Immature natural killer cell (primary cell): Measurements from ENCODE around the gene MED31. TPM values are rescaled to one million over a fixed set of nuclear protein-coding genes. Genes with fewer than 3 reads are reported as not detected.
"Not testable (repeated sequence)": the region's sequence is repeated elsewhere in the genome, so short reads cannot be mapped to it uniquely, and the experiment has no call there.

ENCODE experiments used
- DNase-seq, 3 donors: peaks; one replicate each; pipeline ENCODE4 v3.0.0; 2022; ENCODE audit warnings: mixed read lengths in 1 of 3
- H3K27ac Mint-ChIP-seq, 6 donors: one replicate each; pipeline ENCODE4 v1.8.0; 2020; ENCODE audit warnings: mixed read lengths in 6 of 6, mild to moderate bottlenecking in 5 of 6, inconsistent platforms in 4 of 6, moderate library complexity in 3 of 6
- H3K27me3 Mint-ChIP-seq, 3 donors: one replicate each; pipeline ENCODE4 v1.8.0; 2020 to 2021; ENCODE audit warnings: low read depth in 3 of 3, mild to moderate bottlenecking in 3 of 3, mixed read lengths in 3 of 3, moderate library complexity in 3 of 3, inconsistent platforms in 1 of 3
- H3K36me3 Mint-ChIP-seq, 3 donors: one replicate each; pipeline ENCODE4 v1.8.0; 2020; ENCODE audit warnings: mixed read lengths in 3 of 3, inconsistent platforms in 2 of 3, mild to moderate bottlenecking in 2 of 3
- H3K4me1 Mint-ChIP-seq, 2 donors: one replicate each; pipeline ENCODE4 v1.8.0; 2020; ENCODE audit warnings: inconsistent platforms in 2 of 2, mild to moderate bottlenecking in 2 of 2, mixed read lengths in 2 of 2, moderate library complexity in 1 of 2
- H3K4me3 Mint-ChIP-seq, 5 donors: one replicate each; pipeline ENCODE4 v1.8.0; 2020; ENCODE audit warnings: mild to moderate bottlenecking in 5 of 5, mixed read lengths in 5 of 5, inconsistent platforms in 3 of 5, moderate library complexity in 3 of 5
- H3K9me3 Mint-ChIP-seq, 6 donors: one replicate each; pipeline ENCODE4 v1.8.0; 2020; ENCODE audit warnings: mild to moderate bottlenecking in 6 of 6, mixed read lengths in 6 of 6, inconsistent platforms in 4 of 6, moderate library complexity in 3 of 6
- polyA plus RNA-seq, 3 donors: library from polyadenylated mRNA; unstranded; fragments of 300-500 nt; fragmentation: Illumina TruSeq; gene quantifications; one replicate each; pipeline ENCODE4 v1.2.3, GENCODE V29; 2021

The MED31 gene
- 10 to 100 TPM; 34.0 to 50.8 (median 34.4) TPM for polyA plus RNA-seq

DNA sequence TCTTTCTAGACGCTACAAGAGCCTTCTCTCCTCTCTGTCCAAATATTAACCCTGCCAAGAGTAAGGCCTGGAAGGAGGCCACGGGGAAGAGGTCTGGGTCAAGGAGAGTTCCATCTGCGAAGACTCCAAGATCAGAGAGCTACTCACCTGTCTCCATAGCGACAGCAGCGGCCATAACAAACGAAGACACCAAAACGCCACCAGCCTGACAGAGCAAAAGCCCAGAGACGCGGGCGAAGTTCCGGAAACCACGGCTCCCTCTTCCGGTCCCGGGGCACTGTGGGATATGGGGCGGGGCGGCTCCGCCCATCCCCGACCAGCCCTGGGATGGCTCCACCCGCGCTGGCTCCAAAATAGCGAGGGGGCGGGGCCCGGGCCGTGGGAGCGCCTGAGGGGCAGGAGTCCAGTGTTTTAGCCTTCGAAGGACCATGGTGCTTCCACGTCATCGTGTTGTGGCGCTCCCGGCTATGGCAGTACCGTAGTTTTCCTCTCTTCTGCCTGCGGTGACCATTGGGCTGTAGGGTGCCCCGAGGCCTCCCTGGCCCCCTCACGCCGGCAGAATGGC, at the start of gene MED31, which contains the start of gene C17orf100:
Gene MED31 (minus strand): TSS at position 252 of the 565 bp plus-strand sequence. CDS start 77 bp downstream, at position 175.
Gene C17orf100 (plus strand): TSS at position 409 of the 565 bp plus-strand sequence. CDS start 152 bp downstream, at position 561.
- Mint-ChIP-seq H3K36me3 (peaks cover 7 to 12% (median 9%) of the 10 kb centered on the region in 3 donors), H3K4me3 (peak within 1 kb of the TSS; percentile 94 to 100 (median 98)), H3K27me3 (peaks cover 14 to 31% (median 19%) of the 10 kb centered on the region in 3 donors), H3K4me1 (peaks cover 45 to 71% of the 10 kb centered on the region in 2 donors), H3K27ac (peak within 1 kb of the TSS; percentile 97 to 100 (median 100)), H3K9me3 (peaks cover 0 to 1% (median 0%) of the 10 kb centered on the region in 6 donors)
- DNase-seq: peak; percentile 92

DNA sequence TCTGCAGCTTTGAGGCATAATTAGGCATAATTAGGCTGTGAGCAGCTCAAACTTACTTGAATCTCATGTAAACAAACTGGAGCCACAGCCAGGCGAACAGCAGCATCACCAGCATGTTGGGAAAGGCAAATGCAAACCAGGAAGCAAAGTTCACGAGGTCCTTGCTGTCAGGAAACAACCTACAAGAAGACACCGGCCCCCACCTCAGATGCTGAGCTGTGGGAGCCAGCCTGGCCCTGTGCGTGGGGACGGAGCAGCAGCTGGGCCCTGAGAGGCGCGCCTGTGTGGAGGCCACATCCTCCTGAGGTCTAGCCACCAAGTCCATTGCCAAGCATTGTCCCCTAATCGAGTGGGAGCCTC, 49.5 kb upstream of the MED31 start:
- H3K9me3 Mint-ChIP-seq: no peaks in the 10 kb centered on the region
- DNase-seq: no peak
- H3K27me3 Mint-ChIP-seq: peaks cover 2 to 12% (median 4%) of the 10 kb centered on the region in 3 donors
- H3K27ac Mint-ChIP-seq: no peak overlapping the region
- H3K4me3 Mint-ChIP-seq: no peak overlapping the region
- H3K36me3 Mint-ChIP-seq: no peaks in the 10 kb centered on the region
- no peaks in the 10 kb centered on the region for H3K4me1 Mint-ChIP-seq

DNA sequence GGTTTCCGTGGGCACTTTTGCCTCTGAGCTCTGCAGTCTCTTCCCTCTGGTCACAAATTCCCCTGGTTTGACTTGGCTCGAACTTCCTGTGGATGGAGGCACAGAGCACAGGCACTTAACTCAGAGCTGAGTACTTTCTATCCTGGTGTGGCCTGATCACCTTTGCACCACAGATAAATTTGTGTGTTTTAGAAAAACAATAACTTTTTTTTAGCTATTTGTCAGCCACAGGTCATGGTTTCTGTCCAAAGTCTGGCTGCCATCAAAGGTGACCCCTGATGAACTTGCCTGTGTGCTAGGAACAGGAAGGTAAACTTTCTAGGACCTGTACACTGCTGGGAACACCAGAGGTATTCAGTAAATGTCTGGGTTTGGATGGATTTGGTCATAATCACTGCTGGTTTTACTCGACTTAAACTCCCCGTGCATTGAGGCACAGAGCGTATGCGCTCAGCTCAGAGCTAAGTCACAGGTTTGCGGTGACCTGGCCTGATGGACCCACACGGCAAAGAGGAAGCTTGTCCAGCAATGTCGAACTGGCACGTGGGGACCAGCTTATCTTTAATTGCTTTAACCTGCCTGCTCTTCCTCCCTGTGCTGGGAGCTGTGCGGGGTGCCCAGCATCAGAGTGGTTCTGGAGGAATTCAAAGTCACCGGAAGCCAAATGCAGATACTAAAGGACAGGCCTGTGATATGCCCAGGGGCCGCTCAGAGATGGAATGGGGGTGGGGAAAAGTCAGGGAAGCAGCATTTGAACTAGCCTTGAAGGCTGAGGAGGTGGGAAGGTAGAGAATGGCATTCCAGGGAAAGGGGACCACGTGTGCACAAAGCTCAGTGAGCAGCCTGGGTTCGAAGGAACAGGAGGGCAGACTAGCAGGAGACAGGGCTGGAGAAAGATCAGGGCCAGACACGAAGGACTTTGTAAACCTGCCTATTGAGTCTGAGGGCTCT, 48.9 kb upstream of the MED31 start:
- H3K4me1 Mint-ChIP-seq: no peaks in the 10 kb centered on the region
- H3K27me3 Mint-ChIP-seq: peaks cover 1 to 12% (median 4%) of the 10 kb centered on the region in 3 donors
- H3K9me3 Mint-ChIP-seq: no peaks in the 10 kb centered on the region
- no peaks in the 10 kb centered on the region for H3K36me3 Mint-ChIP-seq
- no peak overlapping the region for H3K4me3 Mint-ChIP-seq
- DNase-seq: no peak
- H3K27ac Mint-ChIP-seq: no peak overlapping the region

DNA sequence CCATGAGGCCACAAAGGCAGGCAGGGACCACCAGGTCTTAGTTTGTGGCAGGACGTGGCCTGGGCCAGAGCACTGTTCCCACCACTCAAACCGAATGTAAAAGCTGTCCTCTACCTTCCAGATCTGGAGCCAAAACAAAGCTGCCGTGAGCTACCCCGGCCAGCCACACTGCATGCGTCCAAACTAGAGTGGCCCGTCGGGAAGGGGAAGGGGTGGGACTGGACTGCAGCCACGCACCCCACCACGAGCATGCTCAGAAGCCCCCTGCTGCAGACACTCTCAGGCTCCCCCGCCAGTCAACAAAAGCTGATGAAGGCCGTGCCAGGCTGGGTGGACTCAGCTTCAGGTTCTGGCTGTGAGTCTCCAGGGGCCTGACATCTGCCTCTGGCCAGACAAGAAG, 46.6 kb upstream of the MED31 start:
- DNase-seq: no peak
- Mint-ChIP-seq H3K4me3 (no peak overlapping the region), H3K27ac (no peak overlapping the region), H3K27me3 (peaks cover 0 to 9% (median 1%) of the 10 kb centered on the region in 3 donors), H3K9me3 (peaks cover 0 to 3% (median 0%) of the 10 kb centered on the region in 6 donors), H3K4me1 (no peaks in the 10 kb centered on the region), H3K36me3 (no peaks in the 10 kb centered on the region)

DNA sequence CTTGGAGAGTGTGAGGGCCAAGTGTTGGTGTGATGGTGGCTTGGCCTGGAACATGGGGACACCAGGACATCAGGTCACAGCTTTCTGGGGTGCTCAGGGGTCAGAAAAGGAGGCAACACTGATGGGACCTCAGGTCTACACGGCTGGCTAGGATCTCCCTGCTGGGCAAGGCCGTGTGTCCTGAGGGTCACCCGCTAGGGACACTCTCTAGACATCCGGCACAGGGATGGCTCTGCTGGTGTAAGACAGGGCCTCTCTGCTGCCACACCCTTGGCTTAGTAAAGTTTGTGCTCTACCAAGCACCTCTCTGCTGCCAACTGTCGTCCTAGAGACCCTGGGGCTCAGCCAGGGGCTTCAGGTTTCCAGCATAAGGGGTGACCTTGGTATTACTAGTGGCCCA, 45.5 kb upstream of the MED31 start:
- Mint-ChIP-seq H3K4me1 (no peaks in the 10 kb centered on the region), H3K9me3 (peaks cover 0 to 3% (median 0%) of the 10 kb centered on the region in 6 donors), H3K27me3 (peaks cover 0 to 13% (median 1%) of the 10 kb centered on the region in 3 donors), H3K27ac (no peak overlapping the region), H3K36me3 (no peaks in the 10 kb centered on the region), H3K4me3 (no peak overlapping the region)
- DNase-seq: no peak

DNA sequence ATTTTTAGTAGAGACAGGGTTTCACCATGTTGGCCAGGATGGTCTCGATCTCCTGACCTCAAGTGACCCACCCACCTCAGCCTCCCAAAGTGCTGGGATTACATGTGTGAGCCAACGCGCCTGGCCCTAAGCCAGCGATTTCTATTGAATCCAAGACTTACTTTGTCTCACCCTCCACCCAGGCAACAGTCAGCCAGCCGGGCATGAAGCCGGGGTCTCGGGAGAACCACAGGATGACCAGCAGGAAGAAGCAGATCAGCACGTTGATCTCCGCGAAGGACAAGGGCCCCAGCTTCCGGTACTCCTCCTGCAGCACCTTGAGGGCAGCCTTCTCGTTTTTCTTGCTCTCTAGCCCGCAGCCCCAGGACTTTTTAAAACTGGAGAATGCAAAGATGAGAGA, 44.2 kb upstream of the MED31 start:
- no peaks in the 10 kb centered on the region for H3K36me3 Mint-ChIP-seq
- peaks cover 0 to 3% (median 0%) of the 10 kb centered on the region in 6 donors for H3K9me3 Mint-ChIP-seq
- no peak for DNase-seq
- no peak overlapping the region for H3K4me3 Mint-ChIP-seq
- no peak overlapping the region for H3K27ac Mint-ChIP-seq
- peaks cover 1 to 20% (median 5%) of the 10 kb centered on the region in 3 donors for H3K27me3 Mint-ChIP-seq
- no peaks in the 10 kb centered on the region for H3K4me1 Mint-ChIP-seq

DNA sequence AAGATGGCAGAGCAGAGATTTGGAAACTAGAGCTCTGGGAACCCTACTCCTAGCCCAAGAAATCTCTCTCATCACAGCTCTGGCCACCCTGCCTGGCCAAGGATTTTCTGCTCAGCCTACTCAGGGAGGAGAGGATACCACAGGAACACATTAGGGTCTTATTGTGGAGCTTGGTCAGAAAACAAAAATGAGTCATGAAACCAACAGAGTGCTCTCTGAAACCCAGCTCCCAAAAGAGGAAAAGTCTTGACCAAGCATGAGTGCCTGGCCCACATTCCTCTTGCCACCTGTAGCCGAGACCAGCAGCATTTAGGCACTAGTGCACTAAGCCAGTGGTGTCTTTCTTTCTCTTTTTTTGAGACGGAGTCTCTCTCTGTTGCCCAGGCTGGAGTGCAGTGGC, 43.6 kb upstream of the MED31 start:
- peaks cover 1 to 20% (median 5%) of the 10 kb centered on the region in 3 donors for H3K27me3 Mint-ChIP-seq
- H3K27ac Mint-ChIP-seq: no peak overlapping the region

DNA sequence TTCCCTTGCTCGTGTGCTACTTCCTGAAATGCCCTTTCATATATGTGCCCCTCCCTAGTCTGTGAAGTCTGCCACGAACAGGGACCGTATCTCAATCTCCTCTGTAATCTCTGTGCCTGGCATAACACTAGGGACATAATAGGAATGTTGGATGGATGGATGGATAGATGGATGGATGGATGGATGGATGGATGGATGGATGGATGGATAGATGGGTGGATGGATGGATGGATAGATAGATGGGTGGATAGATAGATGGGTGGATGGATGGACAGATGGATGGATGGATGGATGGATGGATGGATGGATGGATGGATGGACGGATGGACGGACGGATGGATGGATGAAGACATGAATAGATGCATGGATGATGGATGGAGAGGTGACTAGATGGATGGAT, 40.6 kb upstream of the MED31 start:
- peaks cover 0 to 20% (median 5%) of the 10 kb centered on the region in 3 donors for H3K27me3 Mint-ChIP-seq
- DNase-seq, H3K27ac Mint-ChIP-seq, H3K4me3 Mint-ChIP-seq, H3K9me3 Mint-ChIP-seq, H3K36me3 Mint-ChIP-seq, H3K4me1 Mint-ChIP-seq: not testable (repeated sequence)

More for the DNA sequence above, 43.6 kb upstream of the MED31 start:
- Mint-ChIP-seq H3K4me3 (no peak overlapping the region), H3K9me3 (peaks cover 0 to 3% (median 0%) of the 10 kb centered on the region in 6 donors), H3K4me1 (no peaks in the 10 kb centered on the region), H3K36me3 (no peaks in the 10 kb centered on the region)
- no peak for DNase-seq

DNA sequence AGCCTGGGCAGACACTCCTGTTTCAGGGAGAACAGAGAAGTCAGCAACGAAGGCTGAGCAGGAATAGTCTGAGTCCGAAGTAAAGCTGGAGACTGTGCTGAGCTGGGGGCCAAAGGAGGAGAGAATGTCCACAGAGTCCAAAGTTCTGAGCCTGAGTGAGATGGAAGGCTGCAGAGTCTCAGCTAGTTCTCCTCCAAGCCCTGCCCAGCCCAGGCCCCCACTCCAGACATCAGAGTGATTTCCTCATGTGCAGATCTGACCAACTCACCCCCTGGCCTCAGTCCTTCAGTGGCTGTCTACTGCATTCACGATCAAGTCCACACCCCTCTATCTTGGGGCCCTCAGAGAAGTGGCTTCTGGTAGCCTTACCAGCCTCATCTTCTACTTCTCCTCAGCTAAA, 40.1 kb upstream of the MED31 start:
- Mint-ChIP-seq H3K27me3 (peaks cover 0 to 24% (median 5%) of the 10 kb centered on the region in 3 donors), H3K4me1 (no peaks in the 10 kb centered on the region), H3K4me3 (no peak overlapping the region), H3K36me3 (no peaks in the 10 kb centered on the region), H3K9me3 (peaks cover 0 to 3% (median 0%) of the 10 kb centered on the region in 6 donors), H3K27ac (no peak overlapping the region)
- DNase-seq: no peak

DNA sequence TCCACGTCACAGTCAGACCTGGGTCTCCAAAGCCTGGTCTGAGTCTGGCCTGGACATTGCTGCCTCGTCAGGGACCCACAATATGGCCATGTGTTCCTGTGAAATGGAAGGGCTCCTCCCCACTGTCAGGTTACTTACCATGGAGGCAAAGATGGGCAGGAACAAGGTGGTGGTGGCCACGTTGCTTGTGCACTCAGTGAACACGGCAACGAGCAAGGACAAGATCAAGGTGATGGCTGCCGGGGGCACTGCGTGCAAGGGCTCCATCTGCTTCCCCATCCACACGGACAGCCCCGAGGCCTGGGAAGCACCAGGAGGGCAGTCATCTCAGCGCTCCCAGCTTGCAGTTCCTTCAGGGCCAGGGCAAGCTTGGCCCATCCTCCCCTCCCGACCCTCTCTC, 39.2 kb upstream of the MED31 start:
- DNase-seq: no peak
- Mint-ChIP-seq H3K27me3 (peaks cover 0 to 26% (median 5%) of the 10 kb centered on the region in 3 donors), H3K4me3 (no peak overlapping the region), H3K9me3 (peaks cover 0 to 3% (median 0%) of the 10 kb centered on the region in 6 donors), H3K4me1 (no peaks in the 10 kb centered on the region), H3K27ac (no peak overlapping the region), H3K36me3 (no peaks in the 10 kb centered on the region)

DNA sequence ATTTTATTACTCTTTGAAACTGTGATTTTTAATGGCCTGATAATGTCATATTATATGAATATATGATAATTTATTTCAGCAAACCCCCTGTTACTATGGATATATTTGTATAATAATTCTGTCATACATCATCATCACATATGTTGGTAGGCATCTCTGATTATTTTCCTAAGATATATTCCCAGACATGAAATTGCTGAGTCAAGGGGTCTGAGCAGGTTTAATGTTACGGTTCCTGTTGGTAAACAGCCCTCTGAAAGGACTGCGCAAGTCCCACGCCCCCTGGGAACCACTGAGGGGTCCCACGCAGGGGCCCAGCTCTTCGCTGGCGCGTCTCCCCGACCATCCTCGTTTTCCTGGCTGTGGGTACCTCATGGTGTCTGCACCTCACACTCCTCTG, 37.5 kb upstream of the MED31 start:
- peaks cover 0 to under 1% (median 0%) of the 10 kb centered on the region in 3 donors for H3K36me3 Mint-ChIP-seq
- DNase-seq: no peak
- H3K9me3 Mint-ChIP-seq: no peaks in the 10 kb centered on the region
- no peak overlapping the region for H3K27ac Mint-ChIP-seq
- H3K4me1 Mint-ChIP-seq: no peaks in the 10 kb centered on the region
- H3K4me3 Mint-ChIP-seq: no peak overlapping the region
- H3K27me3 Mint-ChIP-seq: peaks cover 2 to 23% (median 7%) of the 10 kb centered on the region in 3 donors

DNA sequence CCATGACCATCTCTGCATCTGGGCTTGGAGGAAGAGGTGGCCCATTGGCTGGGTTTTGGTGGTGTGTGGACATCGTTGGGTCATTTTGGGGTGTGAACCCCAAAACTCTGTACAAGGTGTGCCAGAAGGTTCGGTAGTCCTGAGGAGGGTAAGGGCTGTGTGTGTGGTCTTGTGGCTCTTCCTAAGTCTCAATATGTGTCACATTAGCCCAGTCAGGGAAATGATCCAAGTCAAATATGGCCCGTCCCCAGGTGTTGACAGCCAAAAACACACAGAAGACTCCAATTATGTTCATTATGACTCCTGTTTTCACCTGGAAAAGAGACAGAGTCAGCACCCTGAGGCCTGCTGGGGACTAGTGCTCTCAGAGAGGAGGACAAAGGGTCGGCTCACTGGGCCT, 34.6 kb upstream of the MED31 start:
- peaks cover 3 to 11% (median 10%) of the 10 kb centered on the region in 3 donors for H3K27me3 Mint-ChIP-seq

DNA sequence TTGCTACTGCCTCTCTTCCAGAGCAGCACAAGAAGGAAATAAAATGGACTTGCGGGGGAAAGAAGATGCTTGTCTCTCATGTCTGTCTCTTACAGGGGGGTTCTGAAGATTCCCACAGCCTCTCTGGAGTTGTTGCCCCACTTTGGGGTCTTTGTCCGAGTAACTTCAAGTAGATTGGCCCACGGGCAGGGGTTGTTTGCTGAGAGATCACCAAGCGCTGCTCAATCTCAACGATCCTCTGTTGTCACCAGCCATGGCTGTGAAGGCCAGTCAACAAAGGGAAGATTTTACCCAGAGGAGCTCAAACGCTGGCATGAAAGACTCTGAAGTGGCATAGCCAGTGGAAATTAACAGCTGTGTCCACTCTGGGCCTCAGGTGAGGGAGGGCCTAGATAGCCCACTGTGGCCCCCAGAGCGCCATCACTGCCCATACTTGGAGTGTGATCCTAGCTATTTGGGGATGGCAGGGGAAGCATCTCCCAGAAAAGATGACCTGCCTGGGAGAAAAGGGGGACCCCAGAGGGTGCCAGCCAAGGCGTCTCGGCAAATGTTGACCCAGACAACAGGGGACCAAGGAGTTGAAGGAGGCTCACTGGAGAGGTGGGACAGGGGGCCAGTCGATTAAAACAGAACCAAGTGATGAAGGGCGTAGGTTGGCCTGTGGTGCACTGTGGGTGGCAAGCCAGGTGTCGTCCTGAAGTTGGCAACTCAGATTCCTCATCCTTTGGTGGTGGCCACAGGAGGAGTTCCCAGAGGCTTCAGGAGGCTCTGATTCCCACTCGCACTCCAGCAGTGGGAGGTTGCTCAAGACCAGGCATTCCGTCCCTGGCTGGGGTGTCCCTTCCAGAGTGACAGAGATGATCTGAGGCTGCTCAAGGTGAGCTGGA, 33.7 kb upstream of the MED31 start:
- H3K36me3 Mint-ChIP-seq: peaks cover 0 to 3% (median 0%) of the 10 kb centered on the region in 3 donors
- H3K4me3 Mint-ChIP-seq: no peak overlapping the region
- no peak overlapping the region for H3K27ac Mint-ChIP-seq
- no peaks in the 10 kb centered on the region for H3K9me3 Mint-ChIP-seq
- H3K27me3 Mint-ChIP-seq: peaks cover 5 to 12% (median 8%) of the 10 kb centered on the region in 3 donors
- no peak for DNase-seq
- H3K4me1 Mint-ChIP-seq: no peaks in the 10 kb centered on the region

More for the DNA sequence above, 34.6 kb upstream of the MED31 start:
- Mint-ChIP-seq H3K4me3 (no peak overlapping the region), H3K9me3 (no peaks in the 10 kb centered on the region), H3K4me1 (no peaks in the 10 kb centered on the region), H3K27ac (no peak overlapping the region), H3K36me3 (peaks cover 0 to 3% (median 0%) of the 10 kb centered on the region in 3 donors)
- DNase-seq: no peak
